Activated CD4-positive, alpha-beta T cell treated with anti-CD3 and anti-CD28 coated beads for 36 hours (primary cell): Measurements from ENCODE around the gene ACSL5. TPM values are rescaled to one million over a fixed set of nuclear protein-coding genes. Genes with fewer than 3 reads are reported as not detected.

Source experiments
- ATAC-seq: fragments of 200-7000 bp; cut with Tn5 transposase; one replicate; pipeline ENCODE4 v1.10.0; 2021; ENCODE audit warnings: mild to moderate bottlenecking, moderate library complexity
- CTCF ChIA-PET: fragments of 350-600 bp; sonication (Branson Sonifier 250); formaldehyde crosslinking; loops from one replicate; lab custom pipeline; 2021; ENCODE audit warnings: antibody characterized with exemption; lab: Charles Lee
- POLR2A ChIA-PET: fragments of 350-600 bp; sonication (Branson Sonifier 250); formaldehyde crosslinking; loops from one replicate; lab custom pipeline; 2021; ENCODE audit warnings: antibody characterized with exemption, inconsistent platforms; lab: Charles Lee
- DNase-seq: peaks from one replicate; pipeline ENCODE4 v3.0.0-alpha.2; 2020
- H3K27ac Mint-ChIP-seq: one replicate; pipeline ENCODE4 v1.8.0; 2021; ENCODE audit warnings: mixed read lengths
- H3K27me3 Mint-ChIP-seq: one replicate; pipeline ENCODE4 v1.8.0; 2021; ENCODE audit warnings: mixed read lengths
- H3K36me3 Mint-ChIP-seq: one replicate; pipeline ENCODE4 v1.8.0; 2021; ENCODE audit warnings: low read depth, mixed read lengths
- H3K4me1 Mint-ChIP-seq: one replicate; pipeline ENCODE4 v1.8.0; 2021; ENCODE audit warnings: mixed read lengths
- H3K4me3 Mint-ChIP-seq: one replicate; pipeline ENCODE4 v1.8.0; 2021; ENCODE audit warnings: mild to moderate bottlenecking, moderate library complexity, mixed read lengths
- H3K9me3 Mint-ChIP-seq: one replicate; pipeline ENCODE4 v1.8.0; 2021; ENCODE audit warnings: low read depth, mixed read lengths
- intact Hi-C, 2 experiments: fragments of 100-400 bp; cut with DNase I in 1 of 2; cut with micrococcal nuclease in 1 of 2; formaldehyde crosslinking; loops; one replicate each; pipeline versions ENCODE4 v1.14.2 to v1.15.1; 2022 to 2024; cut with DNase I, micrococcal nuclease
- total RNA-seq, 2 experiments: library from RNA; stranded (reverse); gene quantifications; one replicate each; pipeline ENCODE4 v1.2.3, GENCODE V29; 2021

Gene ACSL5
- total RNA-seq, 2 experiments from 2014 or later = 32.0 to 32.1 TPM

DNA sequence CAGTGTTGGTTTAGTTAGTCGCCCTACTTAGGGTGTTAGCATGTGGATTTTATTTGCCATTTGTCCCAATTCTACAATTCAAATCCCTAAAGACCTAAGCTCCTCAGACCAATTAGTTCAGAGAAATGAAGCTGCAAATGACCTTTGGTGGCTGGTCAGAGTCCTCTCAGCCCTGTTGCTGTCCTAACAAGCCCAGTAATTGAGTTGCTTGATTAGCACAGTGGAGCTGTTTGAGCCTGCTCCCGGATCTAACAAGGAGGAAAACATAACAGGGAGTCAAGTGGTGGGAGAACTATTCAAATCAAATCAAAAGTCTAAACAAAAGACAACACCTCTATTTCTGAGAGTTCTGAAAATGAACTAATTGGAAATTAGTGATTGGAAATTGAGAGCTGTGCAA, 50.7 kb downstream of the ACSL5 start:
- Mint-ChIP-seq H3K4me1 (no peaks in the 10 kb centered on the region), H3K36me3 (peaks cover 45% of the 10 kb centered on the region), H3K4me3 (no peak overlapping the region), H3K27me3 (no peaks in the 10 kb centered on the region), H3K9me3 (no peaks in the 10 kb centered on the region), H3K27ac (no peak overlapping the region)
- POLR2A ChIA-PET = no interaction called here
- CTCF ChIA-PET = interaction anchor here (0.7 to 3.5 kb wide), 5 partner anchors 11 to 289 kb away, joined by 3 to 19 read pairs (median 4); no protein-coding TSS in a partner anchor
- intact Hi-C loops = no loop called here
- ATAC-seq (no peak), DNase-seq (no peak)

DNA sequence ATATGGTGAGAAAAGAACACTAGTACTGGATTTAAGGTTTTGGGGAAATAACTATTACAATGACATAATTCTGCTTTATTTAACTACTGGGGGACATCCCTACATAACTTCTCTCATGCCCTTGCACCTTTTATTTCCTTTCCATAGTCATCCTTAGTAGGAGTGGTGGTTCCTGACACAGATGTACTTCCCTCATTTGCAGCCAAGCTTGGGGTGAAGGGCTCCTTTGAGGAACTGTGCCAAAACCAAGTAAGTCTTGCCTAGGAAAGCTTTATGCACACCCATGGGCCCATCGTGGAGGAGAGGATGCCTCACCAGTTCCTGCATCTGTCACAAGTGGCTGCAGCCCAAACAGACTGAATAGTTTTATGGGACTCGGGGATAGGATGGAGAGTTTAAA, 52.2 kb downstream of the ACSL5 start:
- no peaks in the 10 kb centered on the region for H3K27me3 Mint-ChIP-seq
- POLR2A ChIA-PET = no interaction called here

GRCh38 chr10:112429147-112429546, 55.2 kb downstream of the ACSL5 start:
- ChIA-PET CTCF (interaction anchor here (1.3 kb wide), 1 partner anchor 43 kb away, joined by 4 read pairs; no protein-coding TSS in a partner anchor), POLR2A (interaction anchor here (0.9 kb wide), 1 partner anchor 55 kb away, joined by 3 read pairs; no protein-coding TSS in a partner anchor)
- H3K4me3 Mint-ChIP-seq = no peak overlapping the region
- H3K4me1 Mint-ChIP-seq = no peaks in the 10 kb centered on the region
- ATAC-seq = no peak
- intact Hi-C loops = no loop called here
- no peaks in the 10 kb centered on the region for H3K9me3 Mint-ChIP-seq
- H3K27ac Mint-ChIP-seq = peak overlapping the region; percentile 82
- no peak for DNase-seq
- H3K36me3 Mint-ChIP-seq = peaks cover 46% of the 10 kb centered on the region
- H3K27me3 Mint-ChIP-seq = no peaks in the 10 kb centered on the region

More for the DNA sequence above, 52.2 kb downstream of the ACSL5 start:
- H3K4me3 Mint-ChIP-seq = no peak overlapping the region
- H3K4me1 Mint-ChIP-seq = no peaks in the 10 kb centered on the region
- CTCF ChIA-PET = interaction anchor here (1.4 to 3.5 kb wide), 3 partner anchors 10 to 46 kb away, joined by 4 to 19 read pairs (median 4); no protein-coding TSS in a partner anchor
- no peaks in the 10 kb centered on the region for H3K9me3 Mint-ChIP-seq
- ATAC-seq = no peak
- H3K36me3 Mint-ChIP-seq = peaks cover 49% of the 10 kb centered on the region
- intact Hi-C loops = no loop called here
- no peak for DNase-seq
- H3K27ac Mint-ChIP-seq = no peak overlapping the region

GRCh38 chr10:112429654-112430230, 55.8 kb downstream of the ACSL5 start:
- Mint-ChIP-seq H3K9me3 (no peaks in the 10 kb centered on the region), H3K27ac (peak overlapping the region; percentile 82), H3K27me3 (no peaks in the 10 kb centered on the region), H3K36me3 (peaks cover 46% of the 10 kb centered on the region), H3K4me3 (no peak overlapping the region), H3K4me1 (no peaks in the 10 kb centered on the region)
- ATAC-seq = no peak
- CTCF ChIA-PET = interaction anchor here (1.3 kb wide), 1 partner anchor 42 kb away, joined by 4 read pairs; no protein-coding TSS in a partner anchor
- DNase-seq = no peak
- intact Hi-C loops = no loop called here
- POLR2A ChIA-PET = no interaction called here

GRCh38 chr10:112433136-112433535, 59.2 kb downstream of the ACSL5 start:
- ChIA-PET CTCF (interaction anchor here (1.1 to 2.9 kb wide), 3 partner anchors 10 to 118 kb away, joined by 3 to 20 read pairs (median 5); no protein-coding TSS in a partner anchor), POLR2A (no interaction called here)
- Mint-ChIP-seq H3K27me3 (no peaks in the 10 kb centered on the region), H3K27ac (no peak overlapping the region), H3K36me3 (peaks cover 30% of the 10 kb centered on the region), H3K4me1 (no peaks in the 10 kb centered on the region), H3K9me3 (no peaks in the 10 kb centered on the region), H3K4me3 (no peak overlapping the region)
- DNase-seq = no peak
- ATAC-seq = no peak
- intact Hi-C loops = no loop called here

- ChIA-PET POLR2A (no interaction called here), CTCF (interaction anchor here (0.6 to 3.1 kb wide), 22 partner anchors 8 to 297 kb away, joined by 3 to 29 read pairs (median 4); no protein-coding TSS in a partner anchor)
- intact Hi-C loops = loop anchor here (2.0 to 5.0 kb wide), 3 partner anchors 37 to 120 kb away; no protein-coding TSS in a partner anchor
- Mint-ChIP-seq H3K4me1 (no peaks in the 10 kb centered on the region), H3K36me3 (peaks cover 26% of the 10 kb centered on the region), H3K27ac (no peak overlapping the region), H3K4me3 (no peak overlapping the region), H3K27me3 (no peaks in the 10 kb centered on the region), H3K9me3 (no peaks in the 10 kb centered on the region)
- ATAC-seq (no peak), DNase-seq (no peak)
Observed at GRCh38 chr10:112434988-112435619, 61.2 kb downstream of the ACSL5 start.

- no peaks in the 10 kb centered on the region for H3K27me3 Mint-ChIP-seq
- intact Hi-C loops = loop anchor here (5.0 kb wide), 2 partner anchors 34 to 121 kb away; no protein-coding TSS in a partner anchor
- peaks cover 34% of the 10 kb centered on the region for H3K36me3 Mint-ChIP-seq
- CTCF ChIA-PET = no interaction called here
- peaks cover 13% of the 10 kb centered on the region for H3K4me1 Mint-ChIP-seq
- DNase-seq = no peak
- POLR2A ChIA-PET = no interaction called here
- no peak overlapping the region for H3K4me3 Mint-ChIP-seq
- no peaks in the 10 kb centered on the region for H3K9me3 Mint-ChIP-seq
- H3K27ac Mint-ChIP-seq = no peak overlapping the region
- no peak for ATAC-seq
Observed at GRCh38 chr10:112438356-112438755, 64.4 kb downstream of the ACSL5 start.

DNA sequence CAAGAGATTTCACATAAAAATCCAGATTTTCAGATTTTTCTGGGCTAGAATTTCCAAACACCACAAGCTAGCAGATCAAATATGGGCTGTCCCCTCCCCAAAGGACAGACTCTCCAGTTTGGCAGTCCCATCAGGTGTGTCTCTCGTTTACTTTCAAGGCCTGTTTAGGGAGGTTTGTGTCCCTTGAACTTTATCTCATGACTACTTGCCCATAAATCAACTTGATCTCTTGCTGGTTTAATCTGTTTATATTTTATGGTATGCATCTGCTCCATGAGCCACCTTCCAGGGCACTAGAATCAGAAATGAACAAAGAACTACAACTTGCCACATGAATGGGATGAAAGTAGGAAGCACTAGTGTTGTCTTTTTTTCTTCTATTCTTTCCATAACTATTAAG, 67.6 kb downstream of the ACSL5 start:
- intact Hi-C loops = loop anchor here in 1 of 2 experiments (10.0 kb wide), 1 partner anchor 257 kb away; the partner anchor contains the start of gene GPAM
- Mint-ChIP-seq H3K9me3 (no peaks in the 10 kb centered on the region), H3K4me1 (peaks cover 37% of the 10 kb centered on the region), H3K27ac (peak overlapping the region; percentile 79), H3K36me3 (peaks cover 51% of the 10 kb centered on the region), H3K4me3 (no peak overlapping the region), H3K27me3 (no peaks in the 10 kb centered on the region)
- ChIA-PET POLR2A (no interaction called here), CTCF (interaction anchor here (0.6 to 4.4 kb wide), 3 partner anchors 10 to 106 kb away, joined by 3 to 28 read pairs (median 6); no protein-coding TSS in a partner anchor)
- no peak for ATAC-seq
- DNase-seq = no peak

DNA sequence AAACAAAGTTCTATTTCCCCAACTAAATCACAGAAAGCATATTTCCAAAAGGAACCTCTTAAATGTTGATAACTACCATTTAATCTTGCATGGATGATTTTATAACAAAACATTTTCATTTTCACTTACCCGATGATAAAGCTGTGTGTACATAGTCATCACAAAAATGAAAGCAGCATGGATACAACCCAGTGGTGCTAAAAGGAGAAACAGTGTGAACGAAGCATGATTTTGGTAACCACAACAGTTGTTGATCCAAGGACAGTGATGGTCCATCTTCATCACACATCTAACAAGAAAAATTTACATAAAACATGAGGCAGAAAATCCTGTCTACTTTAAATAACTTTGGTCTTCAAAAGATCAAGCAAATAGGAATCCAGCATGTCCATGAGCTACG, 68.1 kb downstream of the ACSL5 start:
- no peak overlapping the region for H3K4me3 Mint-ChIP-seq
- ChIA-PET CTCF (interaction anchor here (1.1 to 4.4 kb wide), 6 partner anchors 9 to 93 kb away, joined by 3 to 28 read pairs (median 4); no protein-coding TSS in a partner anchor), POLR2A (no interaction called here)
- no peaks in the 10 kb centered on the region for H3K27me3 Mint-ChIP-seq
- DNase-seq (no peak), ATAC-seq (peak; percentile 43)
- peaks cover 37% of the 10 kb centered on the region for H3K4me1 Mint-ChIP-seq
- H3K27ac Mint-ChIP-seq = peak overlapping the region; percentile 79
- intact Hi-C loops = loop anchor here in 1 of 2 experiments (10.0 kb wide), 1 partner anchor 257 kb away; the partner anchor contains the start of gene GPAM
- H3K36me3 Mint-ChIP-seq = peaks cover 51% of the 10 kb centered on the region
- H3K9me3 Mint-ChIP-seq = no peaks in the 10 kb centered on the region

DNA sequence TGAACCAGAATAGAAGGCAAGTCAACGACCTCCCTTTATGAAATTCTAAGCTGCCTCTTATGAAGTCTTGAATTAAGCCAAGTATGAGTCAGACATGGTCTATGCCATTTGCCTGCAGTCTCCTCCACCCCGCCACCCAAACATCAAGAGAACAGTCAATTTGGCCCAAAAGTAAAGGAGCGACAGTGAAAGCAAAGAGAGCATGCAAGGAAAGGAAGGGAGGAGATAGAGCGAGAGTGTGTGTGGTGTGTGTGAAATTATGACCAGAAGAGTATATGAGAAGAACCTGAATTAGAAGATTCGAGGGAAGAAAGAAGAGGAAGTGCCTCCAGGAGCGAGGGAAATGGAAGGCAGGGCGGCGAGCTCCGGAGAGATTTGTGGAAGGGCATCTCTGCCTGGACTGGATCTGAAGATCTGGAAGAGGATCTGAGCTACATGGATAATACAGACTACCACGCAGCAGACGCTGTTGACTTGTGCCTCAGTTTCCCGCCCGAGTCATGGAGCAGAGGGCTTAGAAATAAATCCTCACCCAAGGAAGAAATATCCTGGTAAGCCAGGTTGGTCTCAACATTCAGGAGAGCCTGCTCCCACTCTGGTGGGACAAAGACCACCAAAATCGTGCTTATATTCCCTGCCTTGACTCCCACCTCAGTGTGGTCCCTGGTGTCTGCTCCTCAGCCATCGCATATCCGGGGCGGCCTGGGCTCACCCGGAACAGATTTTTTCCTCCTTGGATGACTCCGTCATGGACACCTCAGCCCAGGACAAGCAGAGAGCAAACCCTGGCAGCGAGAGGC, 72.3 kb downstream of the ACSL5 start:
- ATAC-seq = peak; percentile 12
- H3K9me3 Mint-ChIP-seq = no peaks in the 10 kb centered on the region
- H3K4me3 Mint-ChIP-seq = peak overlapping the region; percentile 84
- peak overlapping the region; percentile 96 for H3K27ac Mint-ChIP-seq
- ChIA-PET POLR2A (interaction anchor here (1.0 to 1.5 kb wide), 2 partner anchors 11 to 71 kb away, joined by 3 to 4 read pairs; no protein-coding TSS in a partner anchor), CTCF (interaction anchor here (0.7 to 2.1 kb wide), 5 partner anchors 10 to 264 kb away, joined by 3 to 8 read pairs (median 3); no protein-coding TSS in a partner anchor)
- peaks cover 53% of the 10 kb centered on the region for H3K4me1 Mint-ChIP-seq
- peaks cover 42% of the 10 kb centered on the region for H3K36me3 Mint-ChIP-seq
- DNase-seq = peak; percentile 31
- H3K27me3 Mint-ChIP-seq = no peaks in the 10 kb centered on the region
- intact Hi-C loops = loop anchor here (1.0 to 10.0 kb wide), 6 partner anchors 25 to 263 kb away; partner anchors contain the start of gene GPAM (in 2 of the 2)
